GM18505 (cell line): ENCODE results near the gene SSC5D.

Experiments
- ATAC-seq: cut with Tn5 transposase; IDR thresholded peaks from one replicate; pipeline ENCODE4 v1.9.1; 2021; ENCODE audit not compliant: unreplicated experiment
- POLR2A ChIP-seq: IDR thresholded peaks from 4 replicates; pipeline ENCODE4 v1.6.1; 2011; ENCODE audit warnings: borderline replicate concordance; ENCODE audit not compliant: insufficient read depth, insufficient read length; ENCODE audit errors: extremely low read depth

The SSC5D gene

GRCh38 chr19:55554741-55555152 lies 66.5 kb downstream of the SSC5D start:
- ATAC-seq = no peak
- no peak for TF ChIP-seq POLR2A

- no peak for ATAC-seq
- no peak for TF ChIP-seq POLR2A
Observed at GRCh38 chr19:55559684-55560083, 71.4 kb downstream of the SSC5D start.

GRCh38 chr19:55563261-55563690 lies 75.0 kb downstream of the SSC5D start:
- TF ChIP-seq POLR2A = no peak
- ATAC-seq = no peak

- no peak for ATAC-seq
- TF ChIP-seq POLR2A = no peak
Observed at GRCh38 chr19:55566823-55567222, 78.6 kb downstream of the SSC5D start.

- no peak for ATAC-seq
Observed at GRCh38 chr19:55567708-55568328, 79.6 kb downstream of the SSC5D start.

More at GRCh38 chr19:55567708-55568328, 79.6 kb downstream of the SSC5D start:
- no peak for TF ChIP-seq POLR2A
